Skeletal muscle cell (primary cell): Measurements from ENCODE around the gene ZFP69B.
A peak's percentile ranks its signal among the peaks of the same experiment; 100 is the strongest.

Experiments used
- DNase-seq: peaks from one replicate; pipeline ENCODE4 v3.0.0-alpha.2; 2010; ENCODE audit warnings: low read depth
- H3K4me3 ChIP-seq: 2 replicates; pipeline ENCODE4 v1.5.1; 2011; ENCODE audit warnings: low read depth, mild to moderate bottlenecking, control low read depth, low read length, moderate library complexity

The ZFP69B gene

DNA sequence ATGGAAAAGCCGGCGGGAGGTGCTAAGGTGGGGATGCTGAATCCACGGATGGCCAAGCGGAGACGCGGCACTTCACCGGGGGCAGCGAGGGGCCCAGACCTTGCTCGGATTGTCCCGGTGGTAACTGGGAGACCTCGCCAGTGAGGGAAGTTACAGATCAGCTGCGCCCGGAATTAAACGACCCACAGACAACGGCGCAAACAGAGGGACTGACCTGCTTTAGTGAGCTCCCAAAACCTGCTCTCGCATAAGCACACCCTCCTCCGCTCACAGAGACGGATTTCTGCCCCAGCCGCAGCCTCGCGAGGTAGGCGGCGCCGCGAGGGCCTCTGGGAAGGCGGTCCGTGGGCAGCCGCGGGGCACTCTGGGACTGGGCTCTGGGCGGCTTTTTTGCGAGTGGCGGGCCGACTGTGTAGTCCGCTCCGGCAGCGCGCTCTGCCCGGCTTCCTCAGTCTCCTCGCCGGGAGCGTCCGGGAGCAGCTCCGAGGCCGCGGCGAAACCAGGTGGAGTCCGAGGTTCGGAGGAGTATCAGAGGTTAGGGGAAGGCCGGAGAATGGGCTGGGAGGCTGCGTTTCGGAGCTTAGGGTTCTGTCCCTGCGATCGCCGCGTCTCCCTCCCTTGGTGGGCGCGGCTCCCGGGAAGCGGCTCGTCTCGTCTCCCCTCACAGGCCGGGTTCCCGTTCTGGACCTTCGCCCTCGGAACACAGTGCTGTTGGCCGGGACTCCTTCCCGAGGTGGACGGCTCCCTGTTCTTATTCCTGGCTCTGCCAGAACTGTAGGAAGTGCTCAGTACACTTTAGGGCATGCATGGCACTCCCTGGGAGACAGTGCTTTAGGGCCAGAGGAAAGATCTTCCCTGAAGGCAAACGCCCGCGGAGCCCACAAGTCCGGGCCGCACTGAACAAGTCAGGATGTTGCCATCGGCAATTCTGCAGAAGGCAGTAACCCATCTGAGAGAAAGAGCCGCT lies 58.4 kb downstream of the ZFP69B start, which contains the start of gene EXO5:
Gene EXO5, plus strand, starts transcription at position 393 of the 967 bp plus-strand sequence. CDS start 5,778 bp downstream, outside the sequence.
- peak within 1 kb of the TSS; percentile 69 for H3K4me3 ChIP-seq
- DNase-seq: peak; percentile 19
